Fibroblast of lung (primary cell): ENCODE results near the gene DCAF17. TPM values are rescaled to one million over a fixed set of nuclear protein-coding genes. Genes with fewer than 3 reads are reported as not detected.
"Not testable (repeated sequence)": the region's sequence is repeated elsewhere in the genome, so short reads cannot be mapped to it uniquely, and the experiment has no call there.

Experiments used
- DNase-seq, 2 donors: peaks; one replicate each; pipeline versions ENCODE4 v3.0.0 to v3.0.0-alpha.2; 2010; ENCODE audit warnings: low read depth in 2 of 2
- H2AFZ ChIP-seq: 2 replicates; pipeline ENCODE4 v1.5.1; 2012; ENCODE audit warnings: low read length, control low read depth, inconsistent platforms
- H3K27ac ChIP-seq: 2 replicates; pipeline ENCODE4 v1.5.1; 2011; ENCODE audit warnings: low read length, control low read depth; ENCODE audit not compliant: insufficient read depth
- H3K27me3 ChIP-seq: 2 replicates; pipeline ENCODE4 v1.5.1; 2011; ENCODE audit warnings: mild to moderate bottlenecking, low read length; ENCODE audit not compliant: control insufficient read depth, insufficient read depth
- H3K36me3 ChIP-seq: 2 replicates; pipeline ENCODE4 v1.5.1; 2011; ENCODE audit warnings: low read length; ENCODE audit not compliant: control insufficient read depth, insufficient read depth
- H3K4me1 ChIP-seq: 2 replicates; pipeline ENCODE4 v1.5.1; 2011; ENCODE audit warnings: low read length; ENCODE audit not compliant: control insufficient read depth, insufficient read depth; ENCODE audit errors: extremely low read depth
- H3K4me2 ChIP-seq: 2 replicates; pipeline ENCODE4 v1.5.1; 2011; ENCODE audit warnings: low read length, control low read depth; ENCODE audit not compliant: insufficient read depth; ENCODE audit errors: extremely low read depth
- H3K4me3 ChIP-seq, 4 experiments: fragments of 200-600 bp in 1 of 4; sonication (generic) in 1 of 4; replicated peaks in 1 of 4; 2 replicates each; pipeline ENCODE4 v1.5.1; 2011 to 2016; ENCODE audit warnings: low read length in 4 of 4, low read depth in 3 of 4, mild to moderate bottlenecking in 3 of 4, control low read depth in 2 of 4, inconsistent platforms in 1 of 4, mixed read lengths in 1 of 4; ENCODE audit not compliant: insufficient read depth in 1 of 4; ENCODE audit errors: control extremely low read depth in 1 of 4
- H3K79me2 ChIP-seq: 2 replicates; pipeline ENCODE4 v1.5.1; 2012; ENCODE audit warnings: mild to moderate bottlenecking, low read length, inconsistent platforms; ENCODE audit not compliant: control insufficient read depth, insufficient read depth
- H3K9ac ChIP-seq: 2 replicates; pipeline ENCODE4 v1.5.1; 2011; ENCODE audit warnings: mild to moderate bottlenecking, low read length, control low read depth; ENCODE audit not compliant: insufficient read depth
- H3K9me3 ChIP-seq: 2 replicates; pipeline ENCODE4 v1.5.1; 2012; ENCODE audit warnings: low read depth, low read length; ENCODE audit not compliant: control insufficient read depth, insufficient read depth
- H4K20me1 ChIP-seq: 2 replicates; pipeline ENCODE4 v1.5.1; 2011; ENCODE audit warnings: low read length; ENCODE audit not compliant: control insufficient read depth, insufficient read depth; ENCODE audit errors: extremely low read depth
- EZH2 ChIP-seq: IDR thresholded peaks from 2 replicates; pipeline ENCODE4 v1.5.1; 2012; ENCODE audit warnings: low read length, control low read depth, mild to moderate bottlenecking; ENCODE audit errors: missing control alignments
- polyA plus RNA-seq, 2 donors: library from polyadenylated mRNA; depleted of rRNA in 1 of 2; stranded (reverse) in 1 of 2; unstranded in 1 of 2; fragments of >200 nt; gene quantifications; 2 replicates each; pipeline ENCODE4 v1.2.1, GENCODE V29; 2011 to 2012; ENCODE audit warnings: missing spikeins in 1 of 2
- total RNA-seq: library from RNA; depleted of rRNA; stranded (reverse); fragments of >200 nt; gene quantifications from 2 replicates; pipeline ENCODE4 v1.2.1, GENCODE V29; 2014
- TF ChIP-seq, protein P1 (sequence below), 2 donors: IDR thresholded peaks in 1 of 2; conservative IDR thresholded peaks in 1 of 2; 1 replicate in 1 of 2; 2 replicates in 1 of 2; pipeline ENCODE4 v1.5.1; 2011 to 2012; ENCODE audit warnings: low read length in 2 of 2, control low read depth in 1 of 2, inconsistent platforms in 1 of 2, low read depth in 1 of 2, mild to moderate bottlenecking in 1 of 2

DCAF17 gene
- total and polyA plus RNA-seq, 2 donors (not counting 1 experiment from before 2014, with no cell fraction given), result 10.2 to 30.6 TPM

DNA sequence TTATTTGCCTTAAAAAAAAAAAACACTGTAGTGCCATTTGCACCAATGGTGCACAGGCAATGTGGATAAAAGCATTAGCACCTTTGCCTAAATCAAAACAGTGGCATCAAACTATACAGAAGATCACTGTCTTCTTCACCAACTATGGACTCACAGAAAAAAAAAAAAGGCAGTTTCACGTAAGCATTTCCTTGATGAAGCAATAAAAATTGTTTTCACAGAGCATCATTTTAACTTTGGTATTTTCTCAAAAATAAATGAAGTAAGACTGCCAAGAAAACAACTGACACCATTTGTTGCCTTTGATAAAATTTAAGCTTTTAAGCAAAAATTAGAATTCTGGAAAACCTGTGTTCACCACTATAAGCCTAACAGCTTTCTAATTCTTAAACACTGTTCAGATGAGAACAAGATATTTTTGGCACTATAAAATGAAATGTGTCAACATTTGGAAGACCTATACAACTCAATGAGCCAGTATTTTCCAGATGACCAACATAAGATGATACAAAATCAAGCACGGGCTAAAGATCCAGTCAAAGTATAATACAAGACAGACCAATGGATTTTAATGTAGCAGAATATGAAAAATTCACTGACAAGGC, 21.4 kb upstream of the DCAF17 start:
- Histone ChIP-seq H3K4me1 (peaks cover 6% of the 10 kb centered on the region), H3K27me3 (no peaks in the 10 kb centered on the region), H3K9ac (no peak overlapping the region), H3K9me3 (no peaks in the 10 kb centered on the region), H3K36me3 (no peaks in the 10 kb centered on the region), H2AFZ (no peak overlapping the region), H3K4me3 (no peak overlapping the region), H3K79me2 (no peaks in the 10 kb centered on the region), H3K27ac (peak overlapping the region; percentile 35), H4K20me1 (no peaks in the 10 kb centered on the region), H3K4me2 (no peak overlapping the region)
- no peak for DNase-seq
- TF ChIP-seq, protein P1, sequence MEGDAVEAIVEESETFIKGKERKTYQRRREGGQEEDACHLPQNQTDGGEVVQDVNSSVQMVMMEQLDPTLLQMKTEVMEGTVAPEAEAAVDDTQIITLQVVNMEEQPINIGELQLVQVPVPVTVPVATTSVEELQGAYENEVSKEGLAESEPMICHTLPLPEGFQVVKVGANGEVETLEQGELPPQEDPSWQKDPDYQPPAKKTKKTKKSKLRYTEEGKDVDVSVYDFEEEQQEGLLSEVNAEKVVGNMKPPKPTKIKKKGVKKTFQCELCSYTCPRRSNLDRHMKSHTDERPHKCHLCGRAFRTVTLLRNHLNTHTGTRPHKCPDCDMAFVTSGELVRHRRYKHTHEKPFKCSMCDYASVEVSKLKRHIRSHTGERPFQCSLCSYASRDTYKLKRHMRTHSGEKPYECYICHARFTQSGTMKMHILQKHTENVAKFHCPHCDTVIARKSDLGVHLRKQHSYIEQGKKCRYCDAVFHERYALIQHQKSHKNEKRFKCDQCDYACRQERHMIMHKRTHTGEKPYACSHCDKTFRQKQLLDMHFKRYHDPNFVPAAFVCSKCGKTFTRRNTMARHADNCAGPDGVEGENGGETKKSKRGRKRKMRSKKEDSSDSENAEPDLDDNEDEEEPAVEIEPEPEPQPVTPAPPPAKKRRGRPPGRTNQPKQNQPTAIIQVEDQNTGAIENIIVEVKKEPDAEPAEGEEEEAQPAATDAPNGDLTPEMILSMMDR (conservative IDR thresholded peaks at IDR 0.05 in 1 of 2, IDR thresholded peaks at IDR 0.05 in 1 of 2; ENCODE audit: low read depth in 1 of 2, low read length in 2 of 2), result no peak
- no peak for TF ChIP-seq EZH2

DNA sequence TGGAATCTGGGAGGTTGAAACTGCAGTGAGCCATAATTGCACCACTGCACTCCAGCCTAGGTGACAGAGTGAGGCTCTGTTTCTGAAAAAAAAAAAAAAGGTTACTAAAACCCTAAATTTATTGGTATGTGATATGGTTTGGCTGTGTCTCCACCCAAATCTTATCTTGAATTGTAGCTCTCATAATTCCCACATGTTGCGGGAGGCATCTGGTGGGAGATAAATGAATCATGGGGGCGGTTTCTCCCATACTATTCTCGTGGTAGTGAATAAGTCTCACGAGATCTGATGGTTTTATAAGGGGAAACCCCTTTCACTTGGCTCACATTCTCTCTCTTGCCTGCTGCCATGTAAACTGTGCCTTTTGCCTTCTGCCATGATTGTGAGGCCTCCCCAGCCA, 19.4 kb upstream of the DCAF17 start:
- H3K4me1 ChIP-seq, H3K27me3 ChIP-seq, H3K4me2 ChIP-seq, H3K4me3 ChIP-seq, H4K20me1 ChIP-seq, H3K79me2 ChIP-seq, H3K36me3 ChIP-seq, H2AFZ ChIP-seq, H3K27ac ChIP-seq, DNase-seq, H3K9me3 ChIP-seq, H3K9ac ChIP-seq: not testable (repeated sequence)

DNA sequence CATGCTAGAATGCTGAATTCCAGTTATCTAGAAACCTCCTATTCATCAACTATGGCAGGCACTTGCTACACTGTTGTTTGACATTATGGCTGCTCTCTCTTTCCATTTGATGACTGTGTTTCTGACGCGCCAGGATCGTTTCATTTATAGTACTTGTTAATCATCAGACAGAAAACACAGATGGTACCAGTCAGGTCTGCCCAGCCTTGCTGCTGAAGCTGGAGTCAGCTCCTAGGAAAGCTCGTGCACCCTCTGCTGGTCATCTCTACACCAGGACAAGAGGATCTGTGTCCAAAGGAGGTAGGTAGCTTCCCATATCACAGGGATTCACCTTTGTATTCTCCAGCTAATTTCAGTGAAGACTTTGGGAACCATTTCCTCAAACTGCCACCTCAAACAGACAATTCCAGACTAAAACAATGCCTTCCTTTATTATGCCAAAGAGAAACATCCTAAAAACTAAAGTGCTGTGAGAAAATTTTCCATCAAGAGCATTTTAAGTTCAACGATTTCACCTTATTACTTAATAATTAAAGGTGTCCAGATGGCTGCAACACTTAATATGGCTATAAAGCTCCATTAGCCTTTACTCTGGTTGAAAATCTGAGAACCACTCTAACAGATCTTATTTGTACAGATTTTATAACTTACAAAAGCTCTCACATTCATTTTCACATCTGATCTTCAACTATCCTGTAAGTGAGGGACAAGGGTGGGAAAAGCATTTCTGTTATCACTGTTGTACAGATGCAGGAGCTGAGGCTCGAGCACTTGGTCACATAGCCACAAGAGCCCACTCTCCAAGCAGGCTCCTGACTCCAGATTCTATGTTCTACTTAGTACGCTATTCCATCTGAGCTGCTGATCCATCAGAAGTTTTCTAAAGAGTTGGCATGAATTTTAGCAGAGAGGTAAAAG, 17.8 kb upstream of the DCAF17 start:
- Histone ChIP-seq H3K27me3 (no peaks in the 10 kb centered on the region), H4K20me1 (no peaks in the 10 kb centered on the region), H3K27ac (no peak overlapping the region), H2AFZ (no peak overlapping the region), H3K9me3 (no peaks in the 10 kb centered on the region), H3K9ac (no peak overlapping the region), H3K4me1 (peaks cover 6% of the 10 kb centered on the region), H3K4me3 (peak overlapping the region in 2 of 4 experiments; percentile 11 to 20), H3K36me3 (no peaks in the 10 kb centered on the region), H3K4me2 (peak overlapping the region; percentile 7), H3K79me2 (no peaks in the 10 kb centered on the region)
- DNase-seq, result peak; percentile 95 to 97
- TF ChIP-seq, protein P1 (conservative IDR thresholded peaks at IDR 0.05 in 1 of 2, IDR thresholded peaks at IDR 0.05 in 1 of 2; ENCODE audit: low read depth in 1 of 2, low read length in 2 of 2), result peak; percentile 94 to 95
- TF ChIP-seq EZH2, result no peak
